CD4-positive, alpha-beta T cell treated with Interleukin-12 subunit alpha and Interleukin-12 subunit beta, for 1 hour (primary cell): ENCODE measurements around the gene CYP27B1.
"Not testable (repeated sequence)": the region's sequence is repeated elsewhere in the genome, so short reads cannot be mapped to it uniquely, and the experiment has no call there.

Experiments
- DNase-seq: peaks from one replicate; pipeline ENCODE4 v3.0.0-alpha.2; 2020

The CYP27B1 gene

GRCh38 chr12:57734591-57734990, 32.3 kb downstream of the CYP27B1 start:
- no peak for DNase-seq

- no peak for DNase-seq
These were observed 33.0 kb downstream of the CYP27B1 start for GRCh38 chr12:57733928-57734327.

- DNase-seq, result no peak
These were observed 33.9 kb downstream of the CYP27B1 start for GRCh38 chr12:57732726-57733593.

- DNase-seq, result no peak
These were observed 34.6 kb downstream of the CYP27B1 start for GRCh38 chr12:57732270-57732669.

- DNase-seq, result no peak
These were observed 35.3 kb downstream of the CYP27B1 start for GRCh38 chr12:57731411-57732080.

- no peak for DNase-seq
These were observed 36.4 kb downstream of the CYP27B1 start for GRCh38 chr12:57730336-57731067.

- no peak for DNase-seq
These were observed 37.5 kb downstream of the CYP27B1 start for GRCh38 chr12:57729321-57729844.

- no peak for DNase-seq
These were observed 39.0 kb downstream of the CYP27B1 start for GRCh38 chr12:57727758-57728395.

GRCh38 chr12:57726884-57727757, 39.8 kb downstream of the CYP27B1 start:
- DNase-seq, result no peak

GRCh38 chr12:57726151-57726883, 40.6 kb downstream of the CYP27B1 start:
- peak; percentile 40 for DNase-seq

GRCh38 chr12:57725851-57726150, 41.1 kb downstream of the CYP27B1 start:
- DNase-seq, result no peak

- no peak for DNase-seq
These were observed 41.7 kb downstream of the CYP27B1 start for GRCh38 chr12:57724936-57725740.

- no peak for DNase-seq
These were observed 42.6 kb downstream of the CYP27B1 start for GRCh38 chr12:57724003-57724935.

GRCh38 chr12:57723630-57723962, 43.3 kb downstream of the CYP27B1 start:
- DNase-seq, result no peak

- no peak for DNase-seq
These were observed 43.9 kb downstream of the CYP27B1 start for GRCh38 chr12:57722716-57723629.

- not testable (repeated sequence) for DNase-seq
These were observed 44.9 kb downstream of the CYP27B1 start for GRCh38 chr12:57721846-57722608.
